Stimulated activated naive CD8-positive, alpha-beta T cell treated with anti-CD3 and anti-CD28 coated beads, Interleukin-15, Interleukin-2, amounts not matched to agents 100 ng/mL and 50 ng/mL, for 24 hours (primary cell): ENCODE data around the gene B4GALT5.
"Not testable (repeated sequence)": the region's sequence is repeated elsewhere in the genome, so short reads cannot be mapped to it uniquely, and the experiment has no call there.

Source experiments
- H3K27ac Mint-ChIP-seq: one replicate; pipeline ENCODE4 v1.8.0; 2021; ENCODE audit warnings: mild to moderate bottlenecking, mixed read lengths
- H3K27me3 Mint-ChIP-seq: one replicate; pipeline ENCODE4 v1.8.0; 2021; ENCODE audit warnings: mixed read lengths
- H3K36me3 Mint-ChIP-seq: one replicate; pipeline ENCODE4 v1.8.0; 2021; ENCODE audit warnings: low read depth, mixed read lengths
- H3K4me1 Mint-ChIP-seq: one replicate; pipeline ENCODE4 v1.8.0; 2021; ENCODE audit warnings: low read depth, mixed read lengths
- H3K4me3 Mint-ChIP-seq: one replicate; pipeline ENCODE4 v1.8.0; 2021; ENCODE audit warnings: mild to moderate bottlenecking, mixed read lengths
- H3K9me3 Mint-ChIP-seq: one replicate; pipeline ENCODE4 v1.8.0; 2021; ENCODE audit warnings: mixed read lengths

B4GALT5 gene

GRCh38 chr20:49748525-49748838 lies 34.8 kb upstream of the B4GALT5 start:
- Mint-ChIP-seq H3K9me3 (no peaks in the 10 kb centered on the region), H3K4me1 (peaks cover 13% of the 10 kb centered on the region), H3K27me3 (peaks cover 5% of the 10 kb centered on the region), H3K27ac (no peak overlapping the region), H3K4me3 (no peak overlapping the region), H3K36me3 (no peaks in the 10 kb centered on the region)

- Mint-ChIP-seq H3K4me1 (peaks cover 13% of the 10 kb centered on the region), H3K27ac (no peak overlapping the region), H3K9me3 (no peaks in the 10 kb centered on the region), H3K27me3 (peaks cover 5% of the 10 kb centered on the region), H3K36me3 (no peaks in the 10 kb centered on the region), H3K4me3 (no peak overlapping the region)
Measured at GRCh38 chr20:49747707-49748524, 34.2 kb upstream of the B4GALT5 start.

- H3K27me3 Mint-ChIP-seq, result peaks cover 4% of the 10 kb centered on the region
- H3K36me3 Mint-ChIP-seq, result no peaks in the 10 kb centered on the region
- no peak overlapping the region for H3K4me3 Mint-ChIP-seq
Measured at GRCh38 chr20:49742948-49743347, 29.3 kb upstream of the B4GALT5 start.

GRCh38 chr20:49741977-49742376 lies 28.3 kb upstream of the B4GALT5 start:
- no peak overlapping the region for H3K4me3 Mint-ChIP-seq
- peaks cover 4% of the 10 kb centered on the region for H3K27me3 Mint-ChIP-seq
- no peak overlapping the region for H3K27ac Mint-ChIP-seq
- no peaks in the 10 kb centered on the region for H3K9me3 Mint-ChIP-seq
- H3K4me1 Mint-ChIP-seq, result no peaks in the 10 kb centered on the region
- no peaks in the 10 kb centered on the region for H3K36me3 Mint-ChIP-seq

More at GRCh38 chr20:49742948-49743347, 29.3 kb upstream of the B4GALT5 start:
- H3K9me3 Mint-ChIP-seq, result no peaks in the 10 kb centered on the region
- H3K27ac Mint-ChIP-seq, result no peak overlapping the region
- H3K4me1 Mint-ChIP-seq, result peaks cover 4% of the 10 kb centered on the region

- Mint-ChIP-seq H3K27me3 (peaks cover 4% of the 10 kb centered on the region), H3K9me3 (no peaks in the 10 kb centered on the region), H3K4me1 (no peaks in the 10 kb centered on the region), H3K36me3 (no peaks in the 10 kb centered on the region), H3K4me3 (no peak overlapping the region), H3K27ac (no peak overlapping the region)
Measured at GRCh38 chr20:49740807-49741206, 27.1 kb upstream of the B4GALT5 start.

GRCh38 chr20:49739042-49739441 lies 25.4 kb upstream of the B4GALT5 start:
- Mint-ChIP-seq H3K27ac (no peak overlapping the region), H3K27me3 (peaks cover 4% of the 10 kb centered on the region), H3K9me3 (no peaks in the 10 kb centered on the region), H3K36me3 (no peaks in the 10 kb centered on the region), H3K4me1 (no peaks in the 10 kb centered on the region), H3K4me3 (no peak overlapping the region)

GRCh38 chr20:49737260-49737659 lies 23.6 kb upstream of the B4GALT5 start:
- no peak overlapping the region for H3K27ac Mint-ChIP-seq
- H3K27me3 Mint-ChIP-seq, result peaks cover 12% of the 10 kb centered on the region
- no peak overlapping the region for H3K4me3 Mint-ChIP-seq
- no peaks in the 10 kb centered on the region for H3K36me3 Mint-ChIP-seq
- H3K4me1 Mint-ChIP-seq, result no peaks in the 10 kb centered on the region
- no peaks in the 10 kb centered on the region for H3K9me3 Mint-ChIP-seq

GRCh38 chr20:49729780-49730179 lies 16.1 kb upstream of the B4GALT5 start:
- peaks cover 9% of the 10 kb centered on the region for H3K27me3 Mint-ChIP-seq
- H3K9me3 Mint-ChIP-seq, result no peaks in the 10 kb centered on the region
- H3K4me1 Mint-ChIP-seq, result peaks cover 5% of the 10 kb centered on the region
- no peak overlapping the region for H3K4me3 Mint-ChIP-seq
- H3K27ac Mint-ChIP-seq, result no peak overlapping the region
- H3K36me3 Mint-ChIP-seq, result no peaks in the 10 kb centered on the region

GRCh38 chr20:49727894-49728885 lies 14.5 kb upstream of the B4GALT5 start:
- no peak overlapping the region for H3K27ac Mint-ChIP-seq
- H3K9me3 Mint-ChIP-seq, result no peaks in the 10 kb centered on the region
- H3K4me3 Mint-ChIP-seq, result no peak overlapping the region
- peaks cover 4% of the 10 kb centered on the region for H3K27me3 Mint-ChIP-seq
- peaks cover 11% of the 10 kb centered on the region for H3K4me1 Mint-ChIP-seq
- H3K36me3 Mint-ChIP-seq, result no peaks in the 10 kb centered on the region

GRCh38 chr20:49727478-49727877 lies 13.8 kb upstream of the B4GALT5 start:
- Mint-ChIP-seq H3K27me3 (no peaks in the 10 kb centered on the region), H3K36me3 (no peaks in the 10 kb centered on the region), H3K4me1 (peaks cover 11% of the 10 kb centered on the region), H3K27ac (no peak overlapping the region), H3K4me3 (no peak overlapping the region), H3K9me3 (no peaks in the 10 kb centered on the region)

- Mint-ChIP-seq H3K27ac (no peak overlapping the region), H3K4me3 (no peak overlapping the region), H3K4me1 (peaks cover 11% of the 10 kb centered on the region), H3K36me3 (no peaks in the 10 kb centered on the region), H3K27me3 (no peaks in the 10 kb centered on the region), H3K9me3 (no peaks in the 10 kb centered on the region)
Measured at GRCh38 chr20:49725694-49726093, 12.0 kb upstream of the B4GALT5 start.

GRCh38 chr20:49725224-49725606 lies 11.5 kb upstream of the B4GALT5 start:
- not testable (repeated sequence) for H3K9me3 Mint-ChIP-seq, H3K36me3 Mint-ChIP-seq, H3K27me3 Mint-ChIP-seq, H3K4me3 Mint-ChIP-seq, H3K27ac Mint-ChIP-seq
- H3K4me1 Mint-ChIP-seq, result peaks cover 11% of the 10 kb centered on the region

- peaks cover 11% of the 10 kb centered on the region for H3K4me1 Mint-ChIP-seq
- no peak overlapping the region for H3K4me3 Mint-ChIP-seq
- no peaks in the 10 kb centered on the region for H3K9me3 Mint-ChIP-seq
- no peaks in the 10 kb centered on the region for H3K27me3 Mint-ChIP-seq
- H3K27ac Mint-ChIP-seq, result no peak overlapping the region
- no peaks in the 10 kb centered on the region for H3K36me3 Mint-ChIP-seq
Measured at GRCh38 chr20:49724408-49725223, 10.9 kb upstream of the B4GALT5 start.

GRCh38 chr20:49723758-49724157 lies 10.1 kb upstream of the B4GALT5 start:
- H3K27ac Mint-ChIP-seq, H3K9me3 Mint-ChIP-seq, H3K4me3 Mint-ChIP-seq, H3K27me3 Mint-ChIP-seq, H3K36me3 Mint-ChIP-seq: not testable (repeated sequence)
- H3K4me1 Mint-ChIP-seq, result peaks cover 11% of the 10 kb centered on the region

GRCh38 chr20:49721326-49721725 lies 7.6 kb upstream of the B4GALT5 start:
- not testable (repeated sequence) for H3K27ac Mint-ChIP-seq, H3K4me3 Mint-ChIP-seq

More at GRCh38 chr20:49721326-49721725, 7.6 kb upstream of the B4GALT5 start:
- H3K27me3 Mint-ChIP-seq, H3K36me3 Mint-ChIP-seq, H3K9me3 Mint-ChIP-seq: not testable (repeated sequence)
- H3K4me1 Mint-ChIP-seq, result peaks cover 20% of the 10 kb centered on the region
